ENCODE results near the gene SLC25A48. TPM values are rescaled to one million over a fixed set of nuclear protein-coding genes. Genes with fewer than 3 reads are reported as not detected.

SLC25A48 gene
- total RNA-seq, 2 donors from 2014 or later = 0.99 to 1.0 TPM

GRCh38 chr5:135874461-135874860 is 40.0 kb downstream of the SLC25A48 start:
- H3K4me1 ChIP-seq = no peaks in the 10 kb centered on the region
- H3K4me3 ChIP-seq = no peak overlapping the region
- no peak for DNase-seq
- H3K9me3 ChIP-seq = no peaks in the 10 kb centered on the region
- TF ChIP-seq POLR2A (IDR thresholded peaks at IDR 0.05) (no peak), CTCF (IDR thresholded peaks at IDR 0.05) (no peak)
- no peak overlapping the region for H3K27ac ChIP-seq
- intact Hi-C loops (cut with DNase I) = no loop called here
- WGBS, 2 donors = 69 to 75% methylated on average over 3 of the region's 3 CpGs
- no peaks in the 10 kb centered on the region for H3K27me3 ChIP-seq
- no peak for ATAC-seq
- no peaks in the 10 kb centered on the region for H3K36me3 ChIP-seq (replicated peaks in 1 of 2; ENCODE audit: insufficient read depth in 1 of 2, low read depth in 2 of 2)

DNA sequence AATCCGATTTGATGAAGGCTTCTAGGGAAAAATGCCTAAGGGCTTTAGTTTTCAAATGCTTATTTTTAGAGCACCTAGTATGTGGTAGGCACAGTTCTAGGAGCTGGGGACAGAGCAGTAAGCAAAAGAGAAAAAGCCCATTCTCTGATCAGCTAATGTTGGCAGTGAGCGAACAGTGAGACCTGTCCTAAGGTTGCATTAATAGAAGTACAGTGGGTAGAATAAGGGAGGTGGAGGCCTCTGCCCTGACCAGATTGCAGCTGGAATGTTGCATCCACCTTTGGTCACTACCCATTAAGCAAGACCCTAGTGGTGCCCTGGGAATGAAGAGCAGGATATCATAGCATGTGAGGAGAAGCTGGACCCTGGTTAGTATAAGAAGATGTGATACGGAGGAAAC is 41.1 kb downstream of the SLC25A48 start:
- Histone ChIP-seq H3K27me3 (no peaks in the 10 kb centered on the region), H3K36me3 (replicated peaks in 1 of 2; ENCODE audit: insufficient read depth in 1 of 2, low read depth in 2 of 2) (no peaks in the 10 kb centered on the region), H3K4me3 (no peak overlapping the region), H3K9me3 (no peaks in the 10 kb centered on the region), H3K4me1 (no peaks in the 10 kb centered on the region), H3K27ac (no peak overlapping the region)
- intact Hi-C loops (cut with DNase I) = no loop called here
- WGBS, 2 donors = 86 to 87% methylated on average over 3 of the region's 3 CpGs
- ATAC-seq (no peak), DNase-seq (no peak)
- TF ChIP-seq POLR2A (IDR thresholded peaks at IDR 0.05) (no peak), CTCF (IDR thresholded peaks at IDR 0.05) (no peak)

GRCh38 chr5:135876146-135876545 is 41.7 kb downstream of the SLC25A48 start:
- no peaks in the 10 kb centered on the region for H3K36me3 ChIP-seq (replicated peaks in 1 of 2; ENCODE audit: insufficient read depth in 1 of 2, low read depth in 2 of 2)
- H3K9me3 ChIP-seq = no peaks in the 10 kb centered on the region
- 49 to 50% methylated on average over 5 of the region's 5 CpGs for WGBS, 2 donors
- H3K4me3 ChIP-seq = no peak overlapping the region
- TF ChIP-seq POLR2A (IDR thresholded peaks at IDR 0.05) (no peak), CTCF (IDR thresholded peaks at IDR 0.05) (no peak)
- H3K27ac ChIP-seq = no peak overlapping the region
- no peaks in the 10 kb centered on the region for H3K4me1 ChIP-seq
- intact Hi-C loops (cut with DNase I) = no loop called here
- no peaks in the 10 kb centered on the region for H3K27me3 ChIP-seq
- no peak for DNase-seq
- no peak for ATAC-seq

- Histone ChIP-seq H3K4me3 (no peak overlapping the region), H3K27me3 (no peaks in the 10 kb centered on the region), H3K27ac (peak overlapping the region in 1 of 4 donors; percentile 19), H3K36me3 (replicated peaks in 1 of 2; ENCODE audit: insufficient read depth in 1 of 2, low read depth in 2 of 2) (no peaks in the 10 kb centered on the region), H3K4me1 (no peaks in the 10 kb centered on the region), H3K9me3 (no peaks in the 10 kb centered on the region)
- TF ChIP-seq CTCF (IDR thresholded peaks at IDR 0.05) (no peak), POLR2A (IDR thresholded peaks at IDR 0.05) (no peak)
- no peak for DNase-seq
- no peak for ATAC-seq
- 71 to 76% methylated on average over 6 of the region's 6 CpGs for WGBS, 2 donors
- intact Hi-C loops (cut with DNase I) = no loop called here
Measured at GRCh38 chr5:135877570-135878155, 43.2 kb downstream of the SLC25A48 start.

DNA sequence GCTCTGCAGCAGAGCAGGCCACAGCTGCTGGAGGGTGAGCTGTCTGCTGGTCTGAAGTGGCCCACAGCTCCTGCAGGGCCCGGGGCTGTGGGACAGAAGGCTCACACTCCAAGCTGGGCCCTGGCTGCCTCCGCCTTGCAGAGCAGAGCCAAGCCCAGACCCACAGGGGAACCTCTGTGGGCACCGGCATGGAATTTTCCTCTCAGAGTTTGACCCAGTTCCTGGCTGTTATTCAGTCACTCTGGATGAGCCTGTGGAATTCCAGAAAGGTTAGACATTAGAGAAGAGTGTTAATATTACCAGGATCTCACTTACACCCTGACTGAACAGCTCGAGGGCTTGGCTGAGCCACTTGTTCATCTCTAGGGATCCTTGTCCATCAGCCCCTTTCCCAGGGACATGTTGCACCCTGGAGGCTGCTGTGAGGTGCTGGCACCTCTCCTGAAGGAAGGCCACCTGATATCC is 43.7 kb downstream of the SLC25A48 start:
- TF ChIP-seq CTCF (IDR thresholded peaks at IDR 0.05) = no peak

More for the DNA sequence above, 43.7 kb downstream of the SLC25A48 start:
- peak in 1 of 4 donors; percentile 29 for DNase-seq
- Histone ChIP-seq H3K9me3 (no peaks in the 10 kb centered on the region), H3K27ac (peak overlapping the region in 1 of 4 donors; percentile 19), H3K4me1 (no peaks in the 10 kb centered on the region), H3K36me3 (replicated peaks in 1 of 2; ENCODE audit: insufficient read depth in 1 of 2, low read depth in 2 of 2) (no peaks in the 10 kb centered on the region), H3K4me3 (no peak overlapping the region), H3K27me3 (no peaks in the 10 kb centered on the region)
- WGBS, 2 donors = 51 to 68% methylated on average over 4 of the region's 4 CpGs
- peak; percentile 65 for ATAC-seq
- intact Hi-C loops (cut with DNase I) = no loop called here
